Stimulated activated CD4-positive, alpha-beta T cell treated with anti-CD3 and anti-CD28 coated beads, TNF-alpha, amount 100 ng/mL, for 24 hours (primary cell): Measurements from ENCODE around the gene NAV2.

Experiments
- DNase-seq, 3 experiments: peaks; one replicate each; pipeline ENCODE4 v3.0.0-alpha.2; 2020; ENCODE audit warnings: low read depth in 3 of 3

The NAV2 gene

GRCh38 chr11:19774817-19775580, 62.4 kb downstream of the NAV2 start:
- no peak for DNase-seq

GRCh38 chr11:19775622-19776021, 63.0 kb downstream of the NAV2 start:
- DNase-seq = no peak

GRCh38 chr11:19777039-19777376, 64.4 kb downstream of the NAV2 start:
- no peak for DNase-seq

GRCh38 chr11:19777377-19778102, 64.9 kb downstream of the NAV2 start:
- DNase-seq = no peak

- DNase-seq = no peak
Measured at GRCh38 chr11:19779740-19780139, 67.1 kb downstream of the NAV2 start.

- no peak for DNase-seq
Measured at GRCh38 chr11:19781351-19781750, 68.7 kb downstream of the NAV2 start.

GRCh38 chr11:19785265-19785664, 72.6 kb downstream of the NAV2 start:
- no peak for DNase-seq

- DNase-seq = no peak
Measured at GRCh38 chr11:19786644-19787043, 74.0 kb downstream of the NAV2 start.

- DNase-seq = no peak
Measured at GRCh38 chr11:19788435-19788834, 75.8 kb downstream of the NAV2 start.

GRCh38 chr11:19789245-19789644, 76.6 kb downstream of the NAV2 start:
- no peak for DNase-seq

- no peak for DNase-seq
Measured at GRCh38 chr11:19789835-19790710, 77.4 kb downstream of the NAV2 start.

GRCh38 chr11:19790831-19791552, 78.4 kb downstream of the NAV2 start:
- DNase-seq = no peak

GRCh38 chr11:19792510-19792909, 79.9 kb downstream of the NAV2 start:
- no peak for DNase-seq

- no peak for DNase-seq
Measured at GRCh38 chr11:19793326-19793725, 80.7 kb downstream of the NAV2 start.

- DNase-seq = no peak
Measured at GRCh38 chr11:19794161-19794560, 81.5 kb downstream of the NAV2 start.

GRCh38 chr11:19795082-19795481, 82.4 kb downstream of the NAV2 start:
- DNase-seq = no peak

- no peak for DNase-seq
Measured at GRCh38 chr11:19800162-19800561, 87.5 kb downstream of the NAV2 start.

GRCh38 chr11:19800714-19801519, 88.3 kb downstream of the NAV2 start:
- no peak for DNase-seq

- no peak for DNase-seq
Measured at GRCh38 chr11:19802773-19803293, 90.2 kb downstream of the NAV2 start.

GRCh38 chr11:19803506-19803998, 90.9 kb downstream of the NAV2 start:
- DNase-seq = no peak
